HepG2 (cell line): Measurements from ENCODE around the gene ZFP1. TPM values are rescaled to one million over a fixed set of nuclear protein-coding genes. Genes with fewer than 3 reads are reported as not detected.

Source experiments
- BORCS8-MEF2B ChIP-seq: sonication (generic); formaldehyde crosslinking; IDR thresholded peaks from 2 replicates; pipeline ENCODE4 v1.8.0; 2022; ENCODE audit warnings: mild to moderate bottlenecking, missing genetic modification reagents
- DNMT3B ChIP-seq: conservative IDR thresholded peaks from 2 replicates; pipeline ENCODE4 v1.6.1; 2016; ENCODE audit warnings: missing biosample characterization, control low read depth
- RFX1 ChIP-seq: fragments of 450-650 bp; IDR thresholded peaks from 2 replicates; pipeline ENCODE4 v1.6.1; 2017
- SP2 ChIP-seq: sonication (generic); formaldehyde crosslinking; IDR thresholded peaks from 2 replicates; pipeline ENCODE4 v1.5.1; 2020; ENCODE audit warnings: mild to moderate bottlenecking, missing genetic modification reagents
- TMF1 ChIP-seq: sonication (generic); formaldehyde crosslinking; IDR thresholded peaks from 2 replicates; pipeline ENCODE4 v1.8.1; 2022; ENCODE audit warnings: low read depth, missing genetic modification reagents
- YEATS2 ChIP-seq: sonication (generic); formaldehyde crosslinking; IDR thresholded peaks from 2 replicates; pipeline ENCODE4 v1.4.0; 2020; ENCODE audit warnings: missing genetic modification reagents, borderline replicate concordance
- ZNF180 ChIP-seq: sonication (generic); formaldehyde crosslinking; IDR thresholded peaks from 2 replicates; pipeline ENCODE4 v1.4.0; 2020; ENCODE audit warnings: low read depth, missing genetic modification reagents, borderline replicate concordance
- ZNF468 ChIP-seq: sonication (generic); formaldehyde crosslinking; IDR thresholded peaks from 2 replicates; pipeline ENCODE4 v1.8.0; 2022; ENCODE audit warnings: mild to moderate bottlenecking, moderate library complexity, missing genetic modification reagents
- polyA plus RNA-seq, 8 experiments: library from polyadenylated mRNA; depleted of rRNA in 3 of 8; stranded (reverse) in 7 of 8; unstranded in 1 of 8; fragments of >200 nt; fragmentation: Illumina TruSeq in 4 of 8; extraction: Trizol in 4 of 8; gene quantifications; 2 replicates each; pipeline versions ENCODE4 v1.2.1 to v1.2.3, GENCODE V29; 2011 to 2016; ENCODE audit warnings: low read depth in 4 of 8, missing spikeins in 1 of 8, mixed read lengths in 1 of 8; ENCODE audit not compliant: insufficient read depth in 1 of 8
- total RNA-seq, 5 experiments: library from RNA; depleted of rRNA; stranded (reverse); fragments of >200 nt; fragmentation: Illumina TruSeq; extraction: Trizol; gene quantifications; 2 replicates each; pipeline ENCODE4 v1.2.3, GENCODE V29; 2016; ENCODE audit warnings: low read depth in 1 of 5
- TF ChIP-seq, protein P1 (sequence below): sonication (generic); formaldehyde crosslinking; IDR thresholded peaks from 2 replicates; pipeline ENCODE4 v1.5.1; 2020; ENCODE audit warnings: missing genetic modification reagents, mild to moderate bottlenecking, borderline replicate concordance
- TF ChIP-seq, protein P2 (sequence below): sonication (generic); formaldehyde crosslinking; IDR thresholded peaks from 2 replicates; pipeline ENCODE4 v1.4.0; 2020; ENCODE audit warnings: missing genetic modification reagents
- TF ChIP-seq, protein P3 (sequence below): sonication (generic); formaldehyde crosslinking; IDR thresholded peaks from 2 replicates; pipeline ENCODE4 v1.4.0; 2020; ENCODE audit warnings: missing genetic modification reagents
- TF ChIP-seq, protein P4 (sequence below): sonication (generic); formaldehyde crosslinking; IDR thresholded peaks from 2 replicates; pipeline ENCODE4 v1.4.0; 2020; ENCODE audit warnings: missing genetic modification reagents, borderline replicate concordance
- TF ChIP-seq, protein P5 (sequence below): IDR thresholded peaks from 2 replicates; pipeline ENCODE4 v1.6.1; 2018; ENCODE audit warnings: missing genetic modification reagents
- TF ChIP-seq, protein P6 (sequence below): sonication (generic); formaldehyde crosslinking; IDR thresholded peaks from 2 replicates; pipeline ENCODE4 v1.5.0; 2020; ENCODE audit warnings: missing genetic modification reagents
- TF ChIP-seq, protein P7 (sequence below): sonication (generic); formaldehyde crosslinking; IDR thresholded peaks from 2 replicates; pipeline ENCODE4 v1.4.0; 2020; ENCODE audit warnings: missing genetic modification reagents

Gene ZFP1
- total and polyA plus RNA-seq, 2 of the 13 experiments (the other 11 are each of a cell fraction or from before 2014, with no cell fraction given), result 8.3 to 14.0 TPM

DNA sequence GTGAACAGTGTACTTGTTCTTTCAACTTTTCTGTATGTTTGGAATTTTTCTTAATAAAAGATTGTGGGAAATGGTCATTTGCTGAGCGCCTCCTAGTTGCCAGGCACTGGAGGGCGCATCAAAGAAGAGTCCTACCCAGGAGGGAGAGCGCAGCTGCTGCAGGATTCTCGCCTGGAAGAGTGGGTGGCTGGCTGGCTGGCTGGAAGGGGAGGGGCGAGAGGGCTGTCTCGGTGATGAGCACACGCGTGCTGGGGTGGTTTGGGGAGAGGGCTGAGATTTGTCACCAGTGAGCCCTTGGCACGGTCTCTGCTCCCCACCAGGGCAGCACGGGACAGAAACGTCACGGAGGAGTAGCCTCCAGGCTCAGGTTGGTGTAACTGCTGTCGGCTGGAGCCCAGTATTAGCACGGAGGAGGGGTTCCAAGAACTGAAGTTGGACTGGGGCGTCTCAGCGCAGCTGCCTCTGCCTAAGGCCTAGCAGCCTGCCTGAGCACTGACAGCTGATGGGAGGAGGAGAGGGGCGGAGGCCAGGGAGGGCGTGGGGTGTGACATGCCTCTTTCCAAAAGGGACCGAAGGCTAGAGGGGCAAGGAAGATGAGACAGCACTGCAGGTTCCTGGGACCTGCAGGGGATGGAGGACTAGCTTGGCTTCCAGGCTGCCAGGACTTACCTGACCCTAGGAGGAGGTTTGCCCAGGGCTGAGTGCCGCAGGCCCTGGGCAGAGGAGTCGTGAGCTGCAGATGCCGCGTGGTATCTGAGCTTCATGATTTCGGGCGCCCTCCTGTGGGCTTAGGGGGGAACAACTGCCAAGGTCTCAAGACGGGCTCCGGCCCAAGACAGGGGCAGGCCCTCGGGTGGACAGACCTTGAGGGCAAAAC lies 37.4 kb upstream of the ZFP1 start (continued):
- TF ChIP-seq, protein P1, sequence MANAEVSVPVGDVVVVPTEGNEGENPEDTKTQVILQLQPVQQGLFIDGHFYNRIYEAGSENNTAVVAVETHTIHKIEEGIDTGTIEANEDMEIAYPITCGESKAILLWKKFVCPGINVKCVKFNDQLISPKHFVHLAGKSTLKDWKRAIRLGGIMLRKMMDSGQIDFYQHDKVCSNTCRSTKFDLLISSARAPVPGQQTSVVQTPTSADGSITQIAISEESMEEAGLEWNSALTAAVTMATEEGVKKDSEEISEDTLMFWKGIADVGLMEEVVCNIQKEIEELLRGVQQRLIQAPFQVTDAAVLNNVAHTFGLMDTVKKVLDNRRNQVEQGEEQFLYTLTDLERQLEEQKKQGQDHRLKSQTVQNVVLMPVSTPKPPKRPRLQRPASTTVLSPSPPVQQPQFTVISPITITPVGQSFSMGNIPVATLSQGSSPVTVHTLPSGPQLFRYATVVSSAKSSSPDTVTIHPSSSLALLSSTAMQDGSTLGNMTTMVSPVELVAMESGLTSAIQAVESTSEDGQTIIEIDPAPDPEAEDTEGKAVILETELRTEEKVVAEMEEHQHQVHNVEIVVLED, result no peak
- TF ChIP-seq, protein P2, sequence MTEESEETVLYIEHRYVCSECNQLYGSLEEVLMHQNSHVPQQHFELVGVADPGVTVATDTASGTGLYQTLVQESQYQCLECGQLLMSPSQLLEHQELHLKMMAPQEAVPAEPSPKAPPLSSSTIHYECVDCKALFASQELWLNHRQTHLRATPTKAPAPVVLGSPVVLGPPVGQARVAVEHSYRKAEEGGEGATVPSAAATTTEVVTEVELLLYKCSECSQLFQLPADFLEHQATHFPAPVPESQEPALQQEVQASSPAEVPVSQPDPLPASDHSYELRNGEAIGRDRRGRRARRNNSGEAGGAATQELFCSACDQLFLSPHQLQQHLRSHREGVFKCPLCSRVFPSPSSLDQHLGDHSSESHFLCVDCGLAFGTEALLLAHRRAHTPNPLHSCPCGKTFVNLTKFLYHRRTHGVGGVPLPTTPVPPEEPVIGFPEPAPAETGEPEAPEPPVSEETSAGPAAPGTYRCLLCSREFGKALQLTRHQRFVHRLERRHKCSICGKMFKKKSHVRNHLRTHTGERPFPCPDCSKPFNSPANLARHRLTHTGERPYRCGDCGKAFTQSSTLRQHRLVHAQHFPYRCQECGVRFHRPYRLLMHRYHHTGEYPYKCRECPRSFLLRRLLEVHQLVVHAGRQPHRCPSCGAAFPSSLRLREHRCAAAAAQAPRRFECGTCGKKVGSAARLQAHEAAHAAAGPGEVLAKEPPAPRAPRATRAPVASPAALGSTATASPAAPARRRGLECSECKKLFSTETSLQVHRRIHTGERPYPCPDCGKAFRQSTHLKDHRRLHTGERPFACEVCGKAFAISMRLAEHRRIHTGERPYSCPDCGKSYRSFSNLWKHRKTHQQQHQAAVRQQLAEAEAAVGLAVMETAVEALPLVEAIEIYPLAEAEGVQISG (CRISPR knock-in tag), result peak; percentile 79
- TF ChIP-seq TMF1 (CRISPR knock-in tag) (no peak), BORCS8-MEF2B (CRISPR knock-in tag) (peak; percentile 79; the same call in 1 of the 2 replicates), ZNF468 (CRISPR knock-in tag) (no peak), SP2 (CRISPR knock-in tag) (no peak), DNMT3B (CRISPR knock-in tag) (no peak; the same call in 1 of the 2 replicates), YEATS2 (CRISPR knock-in tag) (no peak; the same call in 1 of the 2 replicates), RFX1 (no peak), ZNF180 (CRISPR knock-in tag) (no peak)
- TF ChIP-seq, protein P3, sequence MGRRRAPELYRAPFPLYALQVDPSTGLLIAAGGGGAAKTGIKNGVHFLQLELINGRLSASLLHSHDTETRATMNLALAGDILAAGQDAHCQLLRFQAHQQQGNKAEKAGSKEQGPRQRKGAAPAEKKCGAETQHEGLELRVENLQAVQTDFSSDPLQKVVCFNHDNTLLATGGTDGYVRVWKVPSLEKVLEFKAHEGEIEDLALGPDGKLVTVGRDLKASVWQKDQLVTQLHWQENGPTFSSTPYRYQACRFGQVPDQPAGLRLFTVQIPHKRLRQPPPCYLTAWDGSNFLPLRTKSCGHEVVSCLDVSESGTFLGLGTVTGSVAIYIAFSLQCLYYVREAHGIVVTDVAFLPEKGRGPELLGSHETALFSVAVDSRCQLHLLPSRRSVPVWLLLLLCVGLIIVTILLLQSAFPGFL (CRISPR knock-in tag), result no peak
- TF ChIP-seq, protein P4, sequence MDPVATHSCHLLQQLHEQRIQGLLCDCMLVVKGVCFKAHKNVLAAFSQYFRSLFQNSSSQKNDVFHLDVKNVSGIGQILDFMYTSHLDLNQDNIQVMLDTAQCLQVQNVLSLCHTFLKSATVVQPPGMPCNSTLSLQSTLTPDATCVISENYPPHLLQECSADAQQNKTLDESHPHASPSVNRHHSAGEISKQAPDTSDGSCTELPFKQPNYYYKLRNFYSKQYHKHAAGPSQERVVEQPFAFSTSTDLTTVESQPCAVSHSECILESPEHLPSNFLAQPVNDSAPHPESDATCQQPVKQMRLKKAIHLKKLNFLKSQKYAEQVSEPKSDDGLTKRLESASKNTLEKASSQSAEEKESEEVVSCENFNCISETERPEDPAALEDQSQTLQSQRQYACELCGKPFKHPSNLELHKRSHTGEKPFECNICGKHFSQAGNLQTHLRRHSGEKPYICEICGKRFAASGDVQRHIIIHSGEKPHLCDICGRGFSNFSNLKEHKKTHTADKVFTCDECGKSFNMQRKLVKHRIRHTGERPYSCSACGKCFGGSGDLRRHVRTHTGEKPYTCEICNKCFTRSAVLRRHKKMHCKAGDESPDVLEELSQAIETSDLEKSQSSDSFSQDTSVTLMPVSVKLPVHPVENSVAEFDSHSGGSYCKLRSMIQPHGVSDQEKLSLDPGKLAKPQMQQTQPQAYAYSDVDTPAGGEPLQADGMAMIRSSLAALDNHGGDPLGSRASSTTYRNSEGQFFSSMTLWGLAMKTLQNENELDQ (CRISPR knock-in tag), result peak; percentile 16; the same call in 1 of the 2 replicates
- TF ChIP-seq, protein P5, sequence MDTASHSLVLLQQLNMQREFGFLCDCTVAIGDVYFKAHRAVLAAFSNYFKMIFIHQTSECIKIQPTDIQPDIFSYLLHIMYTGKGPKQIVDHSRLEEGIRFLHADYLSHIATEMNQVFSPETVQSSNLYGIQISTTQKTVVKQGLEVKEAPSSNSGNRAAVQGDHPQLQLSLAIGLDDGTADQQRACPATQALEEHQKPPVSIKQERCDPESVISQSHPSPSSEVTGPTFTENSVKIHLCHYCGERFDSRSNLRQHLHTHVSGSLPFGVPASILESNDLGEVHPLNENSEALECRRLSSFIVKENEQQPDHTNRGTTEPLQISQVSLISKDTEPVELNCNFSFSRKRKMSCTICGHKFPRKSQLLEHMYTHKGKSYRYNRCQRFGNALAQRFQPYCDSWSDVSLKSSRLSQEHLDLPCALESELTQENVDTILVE (CRISPR knock-in tag), result peak; percentile 56; the same call in 1 of the 2 replicates
- TF ChIP-seq, protein P6, sequence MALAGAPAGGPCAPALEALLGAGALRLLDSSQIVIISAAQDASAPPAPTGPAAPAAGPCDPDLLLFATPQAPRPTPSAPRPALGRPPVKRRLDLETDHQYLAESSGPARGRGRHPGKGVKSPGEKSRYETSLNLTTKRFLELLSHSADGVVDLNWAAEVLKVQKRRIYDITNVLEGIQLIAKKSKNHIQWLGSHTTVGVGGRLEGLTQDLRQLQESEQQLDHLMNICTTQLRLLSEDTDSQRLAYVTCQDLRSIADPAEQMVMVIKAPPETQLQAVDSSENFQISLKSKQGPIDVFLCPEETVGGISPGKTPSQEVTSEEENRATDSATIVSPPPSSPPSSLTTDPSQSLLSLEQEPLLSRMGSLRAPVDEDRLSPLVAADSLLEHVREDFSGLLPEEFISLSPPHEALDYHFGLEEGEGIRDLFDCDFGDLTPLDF, result no peak
- TF ChIP-seq, protein P7, sequence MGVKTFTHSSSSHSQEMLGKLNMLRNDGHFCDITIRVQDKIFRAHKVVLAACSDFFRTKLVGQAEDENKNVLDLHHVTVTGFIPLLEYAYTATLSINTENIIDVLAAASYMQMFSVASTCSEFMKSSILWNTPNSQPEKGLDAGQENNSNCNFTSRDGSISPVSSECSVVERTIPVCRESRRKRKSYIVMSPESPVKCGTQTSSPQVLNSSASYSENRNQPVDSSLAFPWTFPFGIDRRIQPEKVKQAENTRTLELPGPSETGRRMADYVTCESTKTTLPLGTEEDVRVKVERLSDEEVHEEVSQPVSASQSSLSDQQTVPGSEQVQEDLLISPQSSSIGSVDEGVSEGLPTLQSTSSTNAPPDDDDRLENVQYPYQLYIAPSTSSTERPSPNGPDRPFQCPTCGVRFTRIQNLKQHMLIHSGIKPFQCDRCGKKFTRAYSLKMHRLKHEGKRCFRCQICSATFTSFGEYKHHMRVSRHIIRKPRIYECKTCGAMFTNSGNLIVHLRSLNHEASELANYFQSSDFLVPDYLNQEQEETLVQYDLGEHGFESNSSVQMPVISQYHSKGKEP (CRISPR knock-in tag), result no peak
